ENCODE data around the gene GH2.
"Not testable (repeated sequence)": the region's sequence is repeated elsewhere in the genome, so short reads cannot be mapped to it uniquely, and the experiment has no call there.

DNA sequence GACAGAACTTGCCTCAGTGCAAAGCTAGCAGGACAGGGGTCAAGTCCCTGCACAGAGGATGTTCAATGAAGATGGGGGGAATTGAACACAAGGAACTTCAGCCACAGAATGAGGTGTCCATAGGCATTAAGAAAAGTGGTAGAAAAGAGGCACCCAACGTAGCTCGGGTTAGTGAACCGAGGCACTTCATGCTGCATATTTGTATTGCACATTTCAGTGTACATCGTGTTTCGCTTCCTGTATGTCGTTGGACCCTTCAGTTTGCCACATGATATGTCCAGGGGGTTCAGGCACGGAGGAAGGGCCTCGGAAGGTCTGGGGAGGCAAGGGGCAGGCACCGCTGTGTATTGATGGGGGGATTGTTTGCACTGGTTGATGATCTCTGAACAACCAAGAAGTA is 3.3 kb downstream of the GH2 start:
- TF ChIP-seq, protein P1, sequence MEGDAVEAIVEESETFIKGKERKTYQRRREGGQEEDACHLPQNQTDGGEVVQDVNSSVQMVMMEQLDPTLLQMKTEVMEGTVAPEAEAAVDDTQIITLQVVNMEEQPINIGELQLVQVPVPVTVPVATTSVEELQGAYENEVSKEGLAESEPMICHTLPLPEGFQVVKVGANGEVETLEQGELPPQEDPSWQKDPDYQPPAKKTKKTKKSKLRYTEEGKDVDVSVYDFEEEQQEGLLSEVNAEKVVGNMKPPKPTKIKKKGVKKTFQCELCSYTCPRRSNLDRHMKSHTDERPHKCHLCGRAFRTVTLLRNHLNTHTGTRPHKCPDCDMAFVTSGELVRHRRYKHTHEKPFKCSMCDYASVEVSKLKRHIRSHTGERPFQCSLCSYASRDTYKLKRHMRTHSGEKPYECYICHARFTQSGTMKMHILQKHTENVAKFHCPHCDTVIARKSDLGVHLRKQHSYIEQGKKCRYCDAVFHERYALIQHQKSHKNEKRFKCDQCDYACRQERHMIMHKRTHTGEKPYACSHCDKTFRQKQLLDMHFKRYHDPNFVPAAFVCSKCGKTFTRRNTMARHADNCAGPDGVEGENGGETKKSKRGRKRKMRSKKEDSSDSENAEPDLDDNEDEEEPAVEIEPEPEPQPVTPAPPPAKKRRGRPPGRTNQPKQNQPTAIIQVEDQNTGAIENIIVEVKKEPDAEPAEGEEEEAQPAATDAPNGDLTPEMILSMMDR (IDR thresholded peaks at IDR 0.05; ENCODE audit: low read depth, low read length, missing input control), result not testable (repeated sequence)
- TF ChIP-seq TAF1 (conservative IDR thresholded peaks at IDR 0.05); SP1 (IDR thresholded peaks at IDR 0.05); FOXA2 (IDR thresholded peaks at IDR 0.05); YY1 (IDR thresholded peaks at IDR 0.05): not testable (repeated sequence)
- TF ChIP-seq, protein P2, sequence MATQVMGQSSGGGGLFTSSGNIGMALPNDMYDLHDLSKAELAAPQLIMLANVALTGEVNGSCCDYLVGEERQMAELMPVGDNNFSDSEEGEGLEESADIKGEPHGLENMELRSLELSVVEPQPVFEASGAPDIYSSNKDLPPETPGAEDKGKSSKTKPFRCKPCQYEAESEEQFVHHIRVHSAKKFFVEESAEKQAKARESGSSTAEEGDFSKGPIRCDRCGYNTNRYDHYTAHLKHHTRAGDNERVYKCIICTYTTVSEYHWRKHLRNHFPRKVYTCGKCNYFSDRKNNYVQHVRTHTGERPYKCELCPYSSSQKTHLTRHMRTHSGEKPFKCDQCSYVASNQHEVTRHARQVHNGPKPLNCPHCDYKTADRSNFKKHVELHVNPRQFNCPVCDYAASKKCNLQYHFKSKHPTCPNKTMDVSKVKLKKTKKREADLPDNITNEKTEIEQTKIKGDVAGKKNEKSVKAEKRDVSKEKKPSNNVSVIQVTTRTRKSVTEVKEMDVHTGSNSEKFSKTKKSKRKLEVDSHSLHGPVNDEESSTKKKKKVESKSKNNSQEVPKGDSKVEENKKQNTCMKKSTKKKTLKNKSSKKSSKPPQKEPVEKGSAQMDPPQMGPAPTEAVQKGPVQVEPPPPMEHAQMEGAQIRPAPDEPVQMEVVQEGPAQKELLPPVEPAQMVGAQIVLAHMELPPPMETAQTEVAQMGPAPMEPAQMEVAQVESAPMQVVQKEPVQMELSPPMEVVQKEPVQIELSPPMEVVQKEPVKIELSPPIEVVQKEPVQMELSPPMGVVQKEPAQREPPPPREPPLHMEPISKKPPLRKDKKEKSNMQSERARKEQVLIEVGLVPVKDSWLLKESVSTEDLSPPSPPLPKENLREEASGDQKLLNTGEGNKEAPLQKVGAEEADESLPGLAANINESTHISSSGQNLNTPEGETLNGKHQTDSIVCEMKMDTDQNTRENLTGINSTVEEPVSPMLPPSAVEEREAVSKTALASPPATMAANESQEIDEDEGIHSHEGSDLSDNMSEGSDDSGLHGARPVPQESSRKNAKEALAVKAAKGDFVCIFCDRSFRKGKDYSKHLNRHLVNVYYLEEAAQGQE (IDR thresholded peaks at IDR 0.05), result not testable (repeated sequence)
- TF ChIP-seq, protein P3, sequence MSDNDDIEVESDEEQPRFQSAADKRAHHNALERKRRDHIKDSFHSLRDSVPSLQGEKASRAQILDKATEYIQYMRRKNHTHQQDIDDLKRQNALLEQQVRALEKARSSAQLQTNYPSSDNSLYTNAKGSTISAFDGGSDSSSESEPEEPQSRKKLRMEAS (IDR thresholded peaks at IDR 0.05), result not testable (repeated sequence)
- TF ChIP-seq, protein P4, sequence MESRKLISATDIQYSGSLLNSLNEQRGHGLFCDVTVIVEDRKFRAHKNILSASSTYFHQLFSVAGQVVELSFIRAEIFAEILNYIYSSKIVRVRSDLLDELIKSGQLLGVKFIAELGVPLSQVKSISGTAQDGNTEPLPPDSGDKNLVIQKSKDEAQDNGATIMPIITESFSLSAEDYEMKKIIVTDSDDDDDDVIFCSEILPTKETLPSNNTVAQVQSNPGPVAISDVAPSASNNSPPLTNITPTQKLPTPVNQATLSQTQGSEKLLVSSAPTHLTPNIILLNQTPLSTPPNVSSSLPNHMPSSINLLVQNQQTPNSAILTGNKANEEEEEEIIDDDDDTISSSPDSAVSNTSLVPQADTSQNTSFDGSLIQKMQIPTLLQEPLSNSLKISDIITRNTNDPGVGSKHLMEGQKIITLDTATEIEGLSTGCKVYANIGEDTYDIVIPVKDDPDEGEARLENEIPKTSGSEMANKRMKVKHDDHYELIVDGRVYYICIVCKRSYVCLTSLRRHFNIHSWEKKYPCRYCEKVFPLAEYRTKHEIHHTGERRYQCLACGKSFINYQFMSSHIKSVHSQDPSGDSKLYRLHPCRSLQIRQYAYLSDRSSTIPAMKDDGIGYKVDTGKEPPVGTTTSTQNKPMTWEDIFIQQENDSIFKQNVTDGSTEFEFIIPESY (IDR thresholded peaks at IDR 0.05), result not testable (repeated sequence)
- TF ChIP-seq, protein P5, sequence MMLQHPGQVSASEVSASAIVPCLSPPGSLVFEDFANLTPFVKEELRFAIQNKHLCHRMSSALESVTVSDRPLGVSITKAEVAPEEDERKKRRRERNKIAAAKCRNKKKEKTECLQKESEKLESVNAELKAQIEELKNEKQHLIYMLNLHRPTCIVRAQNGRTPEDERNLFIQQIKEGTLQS (IDR thresholded peaks at IDR 0.05), result not testable (repeated sequence)

All from liver (tissue), 3 donors.